Stimulated activated CD4-positive, alpha-beta T cell treated with anti-CD3 and anti-CD28 coated beads, Interleukin-15, amount 100 ng/mL, for 48 hours (primary cell): ENCODE measurements around the gene IFT25.
A peak's percentile ranks its signal among the peaks of the same experiment; 100 is the strongest.
"Not testable (repeated sequence)": the region's sequence is repeated elsewhere in the genome, so short reads cannot be mapped to it uniquely, and the experiment has no call there.

Source experiments
- DNase-seq, 2 donors: peaks; one replicate each; pipeline ENCODE4 v3.0.0-alpha.2; 2020; ENCODE audit warnings: low read depth in 2 of 2

The IFT25 gene

GRCh38 chr1:53945433-53946251, at the start of gene IFT25:
Gene IFT25 (minus strand): TSS chr1:53945699. CDS start chr1:53940082, 5,617 bp downstream.
- DNase-seq: peak; percentile 95 to 97

DNA sequence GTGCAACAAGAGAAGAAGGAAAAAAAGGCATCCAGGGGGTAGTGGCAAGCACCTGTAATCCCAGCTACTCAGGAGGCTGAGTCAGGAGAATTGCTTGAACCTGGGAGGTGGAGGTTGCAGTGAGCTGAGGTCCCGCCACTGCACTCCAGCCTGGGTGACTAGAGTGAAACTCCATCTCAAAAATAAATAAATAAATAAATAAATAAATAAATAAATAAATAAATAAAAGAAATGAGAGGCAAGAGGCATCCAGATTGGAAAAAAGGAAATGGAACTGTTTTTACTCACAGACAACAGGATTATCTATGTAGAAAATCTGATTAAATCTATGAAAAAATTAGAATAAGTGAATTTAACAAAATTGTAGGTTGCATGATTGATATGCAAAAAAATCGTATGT, 49.0 kb upstream of the IFT25 start:
- DNase-seq: not testable (repeated sequence)

- DNase-seq: no peak
Observed at GRCh38 chr1:53992085-53992874, 46.8 kb upstream of the IFT25 start.

- no peak for DNase-seq
Observed at GRCh38 chr1:53987880-53988279, 42.4 kb upstream of the IFT25 start.

DNA sequence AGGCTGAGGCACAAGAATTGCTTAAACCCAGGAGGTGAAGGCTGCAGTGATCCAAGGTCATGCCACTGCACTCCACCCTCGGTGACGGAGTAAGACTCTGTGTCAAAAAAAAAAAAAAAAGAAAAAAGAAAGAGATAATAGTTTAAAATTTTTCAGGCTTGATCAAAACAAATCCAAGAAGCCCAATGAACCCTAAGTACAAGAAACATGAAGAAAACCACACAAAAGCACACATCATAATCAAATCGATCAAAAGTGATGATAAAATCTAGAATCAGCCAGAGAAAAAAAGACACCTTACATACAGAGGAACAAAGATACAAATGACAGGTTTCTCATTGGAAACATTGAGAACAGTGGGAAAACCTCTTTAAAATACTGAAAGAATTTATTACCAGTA, 41.0 kb upstream of the IFT25 start:
- DNase-seq: no peak

DNA sequence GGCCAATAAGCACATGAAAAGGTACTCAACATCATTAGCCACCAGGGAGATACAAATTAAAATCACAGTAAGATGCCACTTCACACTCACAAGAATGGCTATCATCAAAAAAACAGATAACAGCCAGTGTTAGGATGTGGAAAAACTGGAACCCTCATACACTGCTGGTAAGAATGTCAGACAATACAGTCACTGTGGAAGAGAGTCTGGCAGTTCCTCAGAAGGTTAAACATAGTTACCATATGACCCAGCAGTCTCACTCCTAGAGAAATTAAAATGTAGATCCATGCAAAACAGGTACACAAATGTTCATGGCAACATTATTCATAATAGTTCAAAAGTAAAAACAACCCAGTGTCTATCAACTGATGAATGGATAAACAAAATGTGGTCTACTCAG, 39.2 kb upstream of the IFT25 start:
- DNase-seq: no peak

- no peak for DNase-seq
Observed at GRCh38 chr1:53982763-53983104, 37.2 kb upstream of the IFT25 start.

- no peak for DNase-seq
Observed at GRCh38 chr1:53982034-53982762, 36.7 kb upstream of the IFT25 start.

- no peak for DNase-seq
Observed at GRCh38 chr1:53981220-53981619, 35.7 kb upstream of the IFT25 start.

- DNase-seq: no peak
Observed at GRCh38 chr1:53979712-53980450, 34.4 kb upstream of the IFT25 start.

GRCh38 chr1:53975861-53976260, 30.4 kb upstream of the IFT25 start:
- DNase-seq: no peak

GRCh38 chr1:53971718-53972117, 26.2 kb upstream of the IFT25 start:
- no peak for DNase-seq

- not testable (repeated sequence) for DNase-seq
Observed at GRCh38 chr1:53969323-53969722, 23.8 kb upstream of the IFT25 start.

DNA sequence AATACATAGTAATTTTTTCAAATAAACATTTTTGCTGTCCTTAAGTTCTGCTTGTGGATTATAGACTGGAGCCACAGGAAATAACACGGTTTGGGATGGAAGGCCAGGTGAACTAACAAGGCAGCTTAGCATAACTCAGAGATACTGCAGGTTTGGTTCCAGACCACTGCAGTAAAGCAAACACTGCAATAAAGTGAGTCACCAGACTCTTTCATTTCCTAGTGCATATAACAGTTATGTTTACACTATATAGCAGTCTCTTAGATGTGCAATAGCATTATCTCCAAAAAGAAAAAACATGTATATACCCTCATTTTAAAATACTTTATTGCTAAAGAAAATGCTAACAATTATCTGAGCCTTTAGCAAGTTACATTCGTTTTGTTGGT, 22.6 kb upstream of the IFT25 start:
- no peak for DNase-seq

GRCh38 chr1:53967409-53968124, 22.1 kb upstream of the IFT25 start:
- no peak for DNase-seq

- no peak for DNase-seq
Observed at GRCh38 chr1:53966794-53967193, 21.3 kb upstream of the IFT25 start.

- DNase-seq: no peak
Observed at GRCh38 chr1:53964109-53964508, 18.6 kb upstream of the IFT25 start.

- DNase-seq: no peak
Observed at GRCh38 chr1:53963460-53963859, 18.0 kb upstream of the IFT25 start.

GRCh38 chr1:53962395-53962794, 16.9 kb upstream of the IFT25 start:
- no peak for DNase-seq

- DNase-seq: no peak
Observed at GRCh38 chr1:53959664-53960250, 14.3 kb upstream of the IFT25 start.
